ENCODE data around the gene VAV3. TPM values are rescaled to one million over a fixed set of nuclear protein-coding genes. Genes with fewer than 3 reads are reported as not detected.

The VAV3 gene
- total RNA-seq, 2 experiments from 2014 or later, result 1.2 to 1.3 TPM

DNA sequence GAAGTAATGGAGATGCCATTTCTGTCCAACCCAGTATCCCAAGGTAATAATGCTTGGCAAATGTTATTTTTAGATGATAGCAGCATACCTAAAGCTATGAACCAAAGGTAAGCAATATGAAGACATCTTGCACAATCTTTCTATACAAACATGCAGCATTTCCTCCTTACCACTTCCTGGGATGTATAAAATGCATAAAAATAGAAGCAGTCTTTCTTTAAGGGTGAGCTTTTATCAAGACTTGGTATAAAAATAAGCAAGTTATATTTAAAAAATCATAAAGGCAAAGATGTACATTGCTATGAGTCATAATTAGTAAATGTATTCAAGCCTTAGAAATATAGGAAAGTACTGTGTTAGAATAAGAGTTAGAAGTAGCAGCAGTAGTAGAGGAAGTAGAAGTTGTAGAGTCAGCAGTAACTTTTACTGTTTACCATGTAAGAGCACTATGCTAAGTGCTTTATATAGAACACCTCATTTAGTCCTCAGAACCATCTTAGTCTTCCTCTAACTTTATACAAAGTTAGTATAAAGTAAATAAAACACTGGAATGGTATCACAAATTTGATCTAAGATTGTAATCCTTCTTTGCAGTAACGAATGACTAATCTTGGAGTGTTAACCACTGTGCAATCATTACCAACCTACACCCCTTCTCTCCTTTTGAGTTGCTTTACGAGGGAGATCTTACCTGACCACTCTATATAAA lies 371.3 kb downstream of the VAV3 start:
- peaks cover 10% of the 10 kb centered on the region for H3K4me1 Mint-ChIP-seq
- POLR2A ChIA-PET, result no interaction called here
- CTCF ChIA-PET, result no interaction called here
- no peak overlapping the region for H3K27ac Mint-ChIP-seq
- H3K4me3 Mint-ChIP-seq, result no peak overlapping the region
- H3K27me3 Mint-ChIP-seq, result no peaks in the 10 kb centered on the region
- no peaks in the 10 kb centered on the region for H3K36me3 Mint-ChIP-seq (ENCODE audit: low read depth)
- H3K9me3 Mint-ChIP-seq, result peaks cover 2% of the 10 kb centered on the region
- DNase-seq, result no peak

DNA sequence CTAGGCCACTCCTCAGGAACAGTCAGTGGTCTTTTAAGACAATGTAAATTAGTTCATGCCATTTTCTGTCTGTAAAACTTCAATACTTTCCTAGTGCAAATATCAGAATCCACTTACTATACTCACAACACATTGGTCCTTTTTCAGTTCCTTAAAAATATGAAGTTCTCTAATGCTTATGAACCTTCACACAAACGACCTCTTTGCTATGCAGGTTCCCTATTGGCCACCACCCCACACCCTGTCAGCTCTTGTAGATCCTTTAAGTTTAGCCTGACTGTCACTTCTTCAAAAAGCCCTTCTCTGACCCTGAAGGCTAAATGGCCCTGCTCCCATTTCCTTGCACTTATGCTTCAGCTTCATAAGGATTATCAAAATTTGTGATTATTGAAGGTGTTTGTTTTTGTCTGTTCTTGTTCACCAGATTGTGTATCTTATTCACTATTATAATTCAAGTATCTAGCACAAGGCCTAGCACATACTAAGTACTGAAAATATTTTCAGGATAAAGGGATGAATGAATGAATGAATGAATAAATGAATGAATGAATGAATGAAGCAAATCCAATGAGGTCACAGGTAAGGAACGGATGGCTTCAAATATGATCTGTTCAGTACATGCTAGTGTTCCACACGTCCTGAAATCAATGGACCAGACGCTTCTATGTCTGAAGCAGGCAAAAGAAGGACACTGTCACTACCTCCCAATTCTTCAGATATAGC lies 373.9 kb downstream of the VAV3 start:
- H3K4me1 Mint-ChIP-seq, result peaks cover 10% of the 10 kb centered on the region
- ChIA-PET POLR2A (no interaction called here), CTCF (no interaction called here)
- H3K9me3 Mint-ChIP-seq, result peaks cover 2% of the 10 kb centered on the region
- H3K27ac Mint-ChIP-seq, result no peak overlapping the region
- no peaks in the 10 kb centered on the region for H3K36me3 Mint-ChIP-seq (ENCODE audit: low read depth)
- no peak for DNase-seq
- no peaks in the 10 kb centered on the region for H3K27me3 Mint-ChIP-seq
- H3K4me3 Mint-ChIP-seq, result no peak overlapping the region

- Mint-ChIP-seq H3K9me3 (peaks cover 2% of the 10 kb centered on the region), H3K4me1 (peaks cover 10% of the 10 kb centered on the region), H3K36me3 (ENCODE audit: low read depth) (no peaks in the 10 kb centered on the region), H3K27ac (no peak overlapping the region), H3K27me3 (no peaks in the 10 kb centered on the region), H3K4me3 (no peak overlapping the region)
- no peak for DNase-seq
- ChIA-PET POLR2A (no interaction called here), CTCF (no interaction called here)
These were observed 374.9 kb downstream of the VAV3 start for GRCh38 chr1:107590087-107590486.

DNA sequence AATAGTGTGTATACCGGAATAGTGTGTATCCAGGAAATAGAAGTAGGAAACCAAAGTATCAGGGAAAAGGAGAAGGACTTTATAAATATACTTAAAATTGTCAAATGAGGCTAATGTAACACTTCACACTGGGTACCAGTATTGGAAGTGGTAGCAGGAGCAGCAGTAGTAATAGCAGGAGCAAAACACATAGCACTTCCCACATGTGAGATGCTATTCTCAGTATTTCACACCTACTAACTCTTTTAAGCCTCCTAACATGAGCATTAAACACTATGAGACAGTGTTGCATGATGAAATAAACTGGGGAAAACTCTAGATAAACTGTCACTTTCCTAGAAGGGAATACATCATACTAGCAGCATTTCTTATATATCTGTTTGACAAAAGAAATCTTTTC lies 376.7 kb downstream of the VAV3 start:
- POLR2A ChIA-PET, result no interaction called here
- H3K27ac Mint-ChIP-seq, result no peak overlapping the region
- no peaks in the 10 kb centered on the region for H3K36me3 Mint-ChIP-seq (ENCODE audit: low read depth)
- CTCF ChIA-PET, result no interaction called here
- H3K27me3 Mint-ChIP-seq, result no peaks in the 10 kb centered on the region
- no peak for DNase-seq
- no peaks in the 10 kb centered on the region for H3K9me3 Mint-ChIP-seq
- no peaks in the 10 kb centered on the region for H3K4me1 Mint-ChIP-seq
- H3K4me3 Mint-ChIP-seq, result no peak overlapping the region

DNA sequence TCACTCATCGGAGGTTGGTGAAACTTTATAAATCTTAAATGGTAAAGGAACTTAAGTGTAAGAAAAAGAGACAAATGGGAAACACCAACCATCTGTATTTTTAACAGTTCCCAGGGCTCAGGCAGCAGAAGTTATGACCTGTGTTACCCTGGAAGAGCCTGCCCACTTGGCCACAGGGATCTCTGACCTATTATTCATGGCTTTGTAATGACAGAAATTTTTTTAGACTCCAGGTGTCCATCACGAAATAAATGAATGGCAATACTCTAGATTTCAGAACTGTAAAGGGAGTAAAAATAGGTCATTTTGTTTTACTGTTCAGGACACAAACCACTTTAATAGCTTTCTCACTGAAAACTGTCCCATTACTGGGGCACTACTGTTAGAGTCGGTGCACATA lies 389.8 kb downstream of the VAV3 start:
- POLR2A ChIA-PET, result no interaction called here
- Mint-ChIP-seq H3K36me3 (ENCODE audit: low read depth) (no peaks in the 10 kb centered on the region), H3K4me1 (no peaks in the 10 kb centered on the region), H3K4me3 (no peak overlapping the region), H3K27me3 (no peaks in the 10 kb centered on the region), H3K27ac (no peak overlapping the region), H3K9me3 (no peaks in the 10 kb centered on the region)
- CTCF ChIA-PET, result no interaction called here
- DNase-seq, result no peak

DNA sequence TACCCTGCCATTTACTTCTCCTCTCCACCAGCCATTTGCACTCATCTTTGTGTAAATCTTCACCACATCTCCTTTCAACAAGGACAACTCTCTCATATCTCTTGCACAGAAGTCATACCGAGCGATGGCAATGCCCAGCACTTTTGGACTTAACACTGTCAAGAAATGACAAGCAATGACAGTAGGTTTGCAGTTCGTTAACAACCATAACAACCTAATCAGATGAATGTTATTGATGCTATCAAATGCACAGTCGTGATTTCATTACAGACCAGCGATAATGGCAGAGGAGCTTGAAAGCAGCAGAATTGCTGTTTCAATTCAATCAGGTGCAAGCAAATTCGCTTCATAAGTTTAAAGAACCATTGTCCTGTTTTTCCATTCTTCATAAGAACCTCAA lies 390.9 kb downstream of the VAV3 start:
- Mint-ChIP-seq H3K4me1 (no peaks in the 10 kb centered on the region), H3K27me3 (no peaks in the 10 kb centered on the region), H3K4me3 (no peak overlapping the region), H3K9me3 (no peaks in the 10 kb centered on the region), H3K36me3 (ENCODE audit: low read depth) (no peaks in the 10 kb centered on the region), H3K27ac (no peak overlapping the region)
- ChIA-PET POLR2A (no interaction called here), CTCF (no interaction called here)
- DNase-seq, result no peak

DNA sequence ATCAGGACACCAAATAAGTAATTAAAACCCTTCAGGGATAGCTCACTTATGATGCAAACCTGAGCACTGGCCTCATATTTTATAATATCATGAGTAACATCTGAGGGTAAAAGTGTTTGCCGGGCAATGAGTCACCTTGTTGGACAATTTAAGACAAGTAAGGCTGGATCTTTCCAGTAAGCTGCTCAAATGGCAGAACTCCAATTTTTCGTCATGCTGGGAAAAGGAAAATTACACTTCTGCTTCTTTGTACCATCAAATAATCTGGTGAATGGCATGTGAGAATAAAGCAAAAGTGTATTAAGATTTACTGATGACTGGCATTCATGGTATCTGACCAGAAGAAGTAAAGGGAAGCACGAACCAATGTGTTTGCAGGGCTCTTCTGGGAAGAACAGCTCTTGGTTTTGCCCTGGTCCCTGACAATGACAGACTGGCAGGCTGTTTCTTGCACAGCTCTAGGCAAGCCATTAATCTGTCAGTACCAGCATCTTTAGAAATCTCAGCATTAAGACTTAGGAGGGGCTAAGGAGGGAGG lies 392.2 kb downstream of the VAV3 start:
- H3K4me1 Mint-ChIP-seq, result no peaks in the 10 kb centered on the region

DNA sequence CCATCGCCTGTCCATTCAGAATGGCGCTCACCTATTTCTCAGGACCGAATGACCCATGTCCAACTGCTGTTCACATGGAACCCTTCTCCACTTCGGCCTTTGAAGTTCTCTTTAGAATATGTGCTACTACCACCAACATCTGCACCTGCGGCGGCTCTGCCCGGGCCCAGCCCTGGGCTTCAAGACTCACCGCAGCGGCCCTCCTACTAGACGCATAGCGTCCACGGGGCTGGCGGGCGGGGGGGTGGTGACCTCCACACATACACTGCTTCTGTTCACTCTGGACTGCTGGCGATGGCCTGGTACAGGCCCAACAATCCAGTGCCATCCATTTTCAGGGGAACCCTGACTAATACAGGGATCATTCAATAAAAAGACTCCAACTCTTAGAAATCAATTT lies 394.2 kb downstream of the VAV3 start:
- no peak for DNase-seq
- H3K9me3 Mint-ChIP-seq, result no peaks in the 10 kb centered on the region
- no peak overlapping the region for H3K4me3 Mint-ChIP-seq
- ChIA-PET CTCF (no interaction called here), POLR2A (no interaction called here)
- no peak overlapping the region for H3K27ac Mint-ChIP-seq
- no peaks in the 10 kb centered on the region for H3K27me3 Mint-ChIP-seq
- no peaks in the 10 kb centered on the region for H3K4me1 Mint-ChIP-seq
- no peaks in the 10 kb centered on the region for H3K36me3 Mint-ChIP-seq (ENCODE audit: low read depth)

More for the DNA sequence above, 392.2 kb downstream of the VAV3 start:
- Mint-ChIP-seq H3K4me3 (no peak overlapping the region), H3K9me3 (no peaks in the 10 kb centered on the region), H3K27ac (no peak overlapping the region), H3K36me3 (ENCODE audit: low read depth) (no peaks in the 10 kb centered on the region), H3K27me3 (no peaks in the 10 kb centered on the region)
- no peak for DNase-seq
- CTCF ChIA-PET, result no interaction called here
- POLR2A ChIA-PET, result no interaction called here

DNA sequence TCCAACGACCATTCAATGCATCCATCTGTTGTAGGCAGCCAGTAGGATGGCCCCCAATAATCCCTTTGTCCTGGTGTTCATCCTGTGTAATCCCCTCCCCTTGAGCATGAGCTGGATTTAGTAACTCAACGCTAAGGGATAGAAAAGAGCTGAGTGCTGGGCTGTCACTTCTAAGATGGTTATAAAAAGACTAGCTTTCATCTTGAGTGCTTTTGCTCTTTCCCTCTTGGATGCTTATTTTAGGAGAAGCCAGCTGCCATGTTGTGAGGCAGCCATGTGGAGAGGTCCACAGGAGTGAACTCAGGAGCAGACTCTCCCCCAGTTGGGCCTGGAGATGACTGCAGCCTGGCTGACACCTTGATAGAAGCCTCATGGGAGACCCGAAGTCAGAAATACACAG lies 401.5 kb downstream of the VAV3 start:
- Mint-ChIP-seq H3K4me1 (no peaks in the 10 kb centered on the region), H3K4me3 (no peak overlapping the region), H3K36me3 (ENCODE audit: low read depth) (no peaks in the 10 kb centered on the region), H3K27ac (no peak overlapping the region), H3K27me3 (no peaks in the 10 kb centered on the region), H3K9me3 (no peaks in the 10 kb centered on the region)
- POLR2A ChIA-PET, result no interaction called here
- no peak for DNase-seq
- CTCF ChIA-PET, result no interaction called here

DNA sequence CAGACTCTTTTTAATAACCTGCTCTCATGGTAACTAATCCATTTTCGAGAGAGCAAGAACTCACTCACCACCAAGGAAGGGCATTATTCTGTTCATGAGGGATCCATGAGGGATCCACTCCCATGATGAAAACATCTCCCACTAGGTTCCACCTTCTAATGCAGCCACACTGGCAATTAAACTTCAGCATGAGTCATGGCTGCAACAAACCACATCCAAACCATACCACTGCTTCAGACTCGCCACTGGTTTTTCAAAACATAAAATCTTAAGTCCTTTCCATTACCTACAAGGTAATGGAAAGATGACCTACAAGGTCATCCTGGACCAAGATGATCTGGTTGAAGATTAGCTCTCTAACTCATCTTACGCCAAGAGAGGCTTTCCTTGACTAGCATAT lies 405.1 kb downstream of the VAV3 start:
- no peak overlapping the region for H3K27ac Mint-ChIP-seq
- CTCF ChIA-PET, result no interaction called here
- DNase-seq, result no peak
- no peaks in the 10 kb centered on the region for H3K27me3 Mint-ChIP-seq
- H3K4me1 Mint-ChIP-seq, result no peaks in the 10 kb centered on the region
- no peak overlapping the region for H3K4me3 Mint-ChIP-seq
- H3K9me3 Mint-ChIP-seq, result no peaks in the 10 kb centered on the region
- H3K36me3 Mint-ChIP-seq (ENCODE audit: low read depth), result no peaks in the 10 kb centered on the region
- POLR2A ChIA-PET, result no interaction called here

DNA sequence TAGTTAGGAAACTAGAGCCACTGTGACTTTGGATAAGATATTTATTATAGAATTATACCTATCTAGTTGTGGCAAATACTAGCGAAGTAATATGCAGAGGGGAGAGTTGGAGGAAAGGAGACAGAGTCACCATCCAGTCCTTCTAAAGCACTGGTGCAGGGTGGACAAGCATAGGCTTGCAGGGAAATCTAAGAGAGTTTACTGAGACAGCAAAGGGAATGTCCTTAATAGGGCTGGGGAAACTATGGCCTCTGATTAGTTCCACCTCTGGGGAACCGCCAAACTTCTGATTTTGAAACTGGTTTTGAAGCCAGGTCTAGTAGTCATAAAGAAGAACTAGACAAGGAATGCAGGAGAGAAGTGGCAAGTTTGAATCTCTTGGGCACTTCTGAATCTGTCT lies 407.9 kb downstream of the VAV3 start:
- no peaks in the 10 kb centered on the region for H3K36me3 Mint-ChIP-seq (ENCODE audit: low read depth)

GRCh38 chr1:107555578-107555977 lies 409.4 kb downstream of the VAV3 start:
- Mint-ChIP-seq H3K27ac (no peak overlapping the region), H3K4me3 (no peak overlapping the region), H3K4me1 (no peaks in the 10 kb centered on the region), H3K27me3 (no peaks in the 10 kb centered on the region), H3K9me3 (no peaks in the 10 kb centered on the region), H3K36me3 (ENCODE audit: low read depth) (no peaks in the 10 kb centered on the region)
- DNase-seq, result no peak
- ChIA-PET CTCF (no interaction called here), POLR2A (no interaction called here)

More for the DNA sequence above, 407.9 kb downstream of the VAV3 start:
- H3K4me1 Mint-ChIP-seq, result no peaks in the 10 kb centered on the region
- no peak overlapping the region for H3K27ac Mint-ChIP-seq
- DNase-seq, result no peak
- no peaks in the 10 kb centered on the region for H3K9me3 Mint-ChIP-seq
- no peaks in the 10 kb centered on the region for H3K27me3 Mint-ChIP-seq
- ChIA-PET CTCF (no interaction called here), POLR2A (no interaction called here)
- no peak overlapping the region for H3K4me3 Mint-ChIP-seq

GRCh38 chr1:107552781-107553180 lies 412.2 kb downstream of the VAV3 start:
- Mint-ChIP-seq H3K36me3 (ENCODE audit: low read depth) (no peaks in the 10 kb centered on the region), H3K27me3 (no peaks in the 10 kb centered on the region), H3K9me3 (no peaks in the 10 kb centered on the region), H3K4me3 (no peak overlapping the region), H3K4me1 (no peaks in the 10 kb centered on the region), H3K27ac (no peak overlapping the region)
- no peak for DNase-seq
- POLR2A ChIA-PET, result no interaction called here
- CTCF ChIA-PET, result no interaction called here

DNA sequence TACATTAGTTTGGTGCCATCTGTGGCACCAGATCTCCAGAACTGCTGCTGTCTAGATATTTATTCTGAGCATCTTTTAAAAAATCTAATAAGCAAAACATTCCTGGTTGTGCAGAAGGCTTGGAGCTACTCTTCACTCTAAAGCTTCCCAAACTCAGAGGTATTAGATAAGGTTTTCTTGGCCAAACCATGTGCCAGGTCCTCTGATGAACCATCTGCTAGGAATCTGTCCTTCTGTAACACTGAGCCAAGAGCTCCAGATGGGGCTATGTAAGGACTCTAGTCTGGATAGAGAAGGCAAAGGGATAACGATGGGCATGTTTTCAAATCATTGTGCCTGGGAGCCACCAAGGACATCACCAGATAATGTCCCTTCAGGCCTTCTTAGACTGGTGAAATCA lies 413.5 kb downstream of the VAV3 start:
- Mint-ChIP-seq H3K27ac (no peak overlapping the region), H3K9me3 (no peaks in the 10 kb centered on the region), H3K27me3 (no peaks in the 10 kb centered on the region), H3K4me3 (no peak overlapping the region), H3K36me3 (ENCODE audit: low read depth) (no peaks in the 10 kb centered on the region), H3K4me1 (no peaks in the 10 kb centered on the region)
- ChIA-PET CTCF (no interaction called here), POLR2A (no interaction called here)
- no peak for DNase-seq
